Middle frontal gyrus (tissue), 1 donor: Measurements from ENCODE around the gene TRIM50.
"Not testable (repeated sequence)": the region's sequence is repeated elsewhere in the genome, so short reads cannot be mapped to it uniquely, and the experiment has no call there.

ENCODE experiments used
- DNase-seq: peaks from one replicate; pipeline ENCODE4 v3.0.0-alpha.2; 2015; ENCODE audit warnings: low spot score; ENCODE audit errors: extremely low spot score

Gene TRIM50

GRCh38 chr7:73350306-73351068 lies 22.6 kb upstream of the TRIM50 start:
- DNase-seq, result no peak

- DNase-seq, result no peak
Measured at GRCh38 chr7:73349763-73350162, 21.9 kb upstream of the TRIM50 start.

GRCh38 chr7:73345951-73346350 lies 18.1 kb upstream of the TRIM50 start:
- DNase-seq, result no peak

GRCh38 chr7:73345538-73345937 lies 17.7 kb upstream of the TRIM50 start:
- no peak for DNase-seq

GRCh38 chr7:73343671-73344380 lies 15.9 kb upstream of the TRIM50 start:
- no peak for DNase-seq

GRCh38 chr7:73342645-73343044 lies 14.8 kb upstream of the TRIM50 start:
- no peak for DNase-seq

- DNase-seq, result no peak
Measured at GRCh38 chr7:73341877-73342276, 14.0 kb upstream of the TRIM50 start.

GRCh38 chr7:73340514-73340913 lies 12.6 kb upstream of the TRIM50 start:
- DNase-seq, result no peak

GRCh38 chr7:73338321-73338720 lies 10.4 kb upstream of the TRIM50 start:
- DNase-seq, result no peak

GRCh38 chr7:73332447-73332846 lies 4.6 kb upstream of the TRIM50 start:
- DNase-seq, result no peak

- no peak for DNase-seq
Measured at GRCh38 chr7:73330772-73331171, 2.9 kb upstream of the TRIM50 start.

GRCh38 chr7:73329861-73330581 lies 2.1 kb upstream of the TRIM50 start:
- DNase-seq, result no peak

GRCh38 chr7:73328696-73329095 lies 814 bp upstream of the TRIM50 start:
- no peak for DNase-seq

- DNase-seq, result not testable (repeated sequence)
Measured at GRCh38 chr7:73327449-73327848, 433 bp downstream of the TRIM50 start.

GRCh38 chr7:73325424-73325823 lies 2.5 kb downstream of the TRIM50 start:
- DNase-seq, result not testable (repeated sequence)

- peak; percentile 21 for DNase-seq
Measured at GRCh38 chr7:73324081-73324845, 3.6 kb downstream of the TRIM50 start.

- not testable (repeated sequence) for DNase-seq
Measured at GRCh38 chr7:73323434-73324080, 4.3 kb downstream of the TRIM50 start.

- not testable (repeated sequence) for DNase-seq
Measured at GRCh38 chr7:73320009-73320408, 7.9 kb downstream of the TRIM50 start.

- not testable (repeated sequence) for DNase-seq
Measured at GRCh38 chr7:73319541-73319940, 8.3 kb downstream of the TRIM50 start.

GRCh38 chr7:73318656-73319204 lies 9.2 kb downstream of the TRIM50 start:
- not testable (repeated sequence) for DNase-seq

GRCh38 chr7:73316521-73316920 lies 11.4 kb downstream of the TRIM50 start:
- DNase-seq, result no peak
